Transverse colon (tissue), 4 donors: ENCODE results near the gene TMEM178B. TPM values are rescaled to one million over a fixed set of nuclear protein-coding genes. Genes with fewer than 3 reads are reported as not detected.

Experiments used
- DNase-seq: peaks from one replicate; pipeline ENCODE4 v3.0.0-alpha.2; 2019
- H3K27ac ChIP-seq, 4 donors: fragments of 200-600 bp; sonication (generic); 2 replicates each; pipeline ENCODE4 v1.5.1; 2016 to 2018; ENCODE audit warnings: inconsistent platforms in 4 of 4
- H3K27me3 ChIP-seq: fragments of 200-600 bp; sonication (generic); 2 replicates; pipeline ENCODE4 v1.5.1; 2017; ENCODE audit warnings: inconsistent platforms
- H3K36me3 ChIP-seq, 4 donors: fragments of 200-600 bp; sonication (generic); 2 replicates each; pipeline ENCODE4 v1.5.1; 2017 to 2019; ENCODE audit warnings: inconsistent platforms in 4 of 4
- H3K4me1 ChIP-seq, 4 donors: fragments of 200-600 bp; sonication (generic); 2 replicates each; pipeline ENCODE4 v1.5.1; 2017 to 2020; ENCODE audit warnings: inconsistent platforms in 4 of 4
- H3K4me3 ChIP-seq, 4 donors: fragments of 200-600 bp; sonication (generic); 1 replicate in 1 of 4; 2 replicates in 3 of 4; pipeline versions ENCODE4 v1.5.1 to v1.6.1; 2017 to 2019; ENCODE audit warnings: inconsistent platforms in 4 of 4
- H3K9me3 ChIP-seq, 2 donors: fragments of 200-600 bp; sonication (generic); 2 replicates each; pipeline ENCODE4 v1.5.1; 2017 to 2019; ENCODE audit warnings: inconsistent platforms in 2 of 2
- EP300 ChIP-seq: sonication (generic); formaldehyde crosslinking; IDR thresholded peaks from one replicate; pipeline ENCODE4 v1.6.1; 2017; ENCODE audit warnings: antibody characterized with exemption, low read depth
- POLR2A ChIP-seq: fragments of 450-650 bp; IDR thresholded peaks from one replicate; pipeline ENCODE4 v1.6.1; 2016; ENCODE audit warnings: antibody characterized with exemption, mild to moderate bottlenecking, moderate library complexity
- POLR2AphosphoS5 ChIP-seq, 3 donors: sonication (generic); formaldehyde crosslinking; IDR thresholded peaks; one replicate each; pipeline ENCODE4 v1.6.1; 2016; ENCODE audit warnings: antibody characterized with exemption in 3 of 3
- WGBS, 2 donors: methylation state at CpG; one replicate each; pipeline ENCODE4 v1.1.5; 2018; ENCODE audit warnings: low coverage in 1 of 2; 5-methylcytosine and 5-hydroxymethylcytosine counted together
- in situ Hi-C, 4 donors: fragments of 200-750 bp; cut with MboI; loops; one replicate each; pipeline versions ENCODE4 v1.15.0 to v1.15.1; 2017; ENCODE audit warnings: low sequenced_read_pairs in 3 of 4, low pct_ligation_motif_present in 1 of 4, low pct_unique_long_range_greater_than_20kb in 1 of 4
- intact Hi-C: fragments of 100-400 bp; cut with DNase I; formaldehyde crosslinking; loops from one replicate; pipeline ENCODE4 v1.15.1; 2023; ENCODE audit warnings: low total_unique reads
- total RNA-seq, 4 donors: library from RNA; depleted of rRNA; stranded (reverse); fragments of >200 nt; gene quantifications; one replicate each; pipeline ENCODE4 v1.1.0, GENCODE V29; 2016
- TF ChIP-seq, protein P1 (sequence below), 5 experiments: fragments of 200-600 bp in 3 of 5; fragments of 450-650 bp in 2 of 5; sonication (generic) in 3 of 5; IDR thresholded peaks; 1 replicate in 2 of 5; 2 replicates in 3 of 5; pipeline ENCODE4 v1.5.1; 2016 to 2017; ENCODE audit warnings: antibody characterized with exemption in 5 of 5, inconsistent platforms in 3 of 5, mild to moderate bottlenecking in 2 of 5, moderate library complexity in 1 of 5

Gene TMEM178B
- total RNA-seq, 4 donors from 2014 or later: 0.32 to 0.82 (median 0.39) TPM

DNA sequence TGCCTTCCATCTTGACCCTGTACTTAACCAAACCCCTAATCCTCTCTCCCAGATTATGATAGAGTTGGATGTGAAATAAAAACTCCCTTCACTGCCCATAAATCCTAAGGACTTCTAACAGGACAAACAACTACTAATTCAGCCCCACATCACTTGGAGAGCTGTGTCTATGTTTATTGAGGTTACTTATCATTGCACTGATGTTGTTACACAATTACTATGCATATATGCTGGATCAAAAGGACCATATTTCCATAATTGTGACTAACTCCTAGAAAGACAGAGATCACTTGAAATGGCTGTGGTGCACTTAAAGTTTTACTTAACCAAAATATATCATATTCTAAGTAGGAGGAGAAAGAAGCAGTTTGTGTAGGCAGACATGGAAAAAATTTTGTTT lies 332.5 kb downstream of the TMEM178B start:
- intact Hi-C loops (no loop called here), in situ Hi-C loops (no loop called here)
- TF ChIP-seq POLR2AphosphoS5 (IDR thresholded peaks at IDR 0.05) (no peak), EP300 (no peak), POLR2A (no peak)
- TF ChIP-seq, protein P1, sequence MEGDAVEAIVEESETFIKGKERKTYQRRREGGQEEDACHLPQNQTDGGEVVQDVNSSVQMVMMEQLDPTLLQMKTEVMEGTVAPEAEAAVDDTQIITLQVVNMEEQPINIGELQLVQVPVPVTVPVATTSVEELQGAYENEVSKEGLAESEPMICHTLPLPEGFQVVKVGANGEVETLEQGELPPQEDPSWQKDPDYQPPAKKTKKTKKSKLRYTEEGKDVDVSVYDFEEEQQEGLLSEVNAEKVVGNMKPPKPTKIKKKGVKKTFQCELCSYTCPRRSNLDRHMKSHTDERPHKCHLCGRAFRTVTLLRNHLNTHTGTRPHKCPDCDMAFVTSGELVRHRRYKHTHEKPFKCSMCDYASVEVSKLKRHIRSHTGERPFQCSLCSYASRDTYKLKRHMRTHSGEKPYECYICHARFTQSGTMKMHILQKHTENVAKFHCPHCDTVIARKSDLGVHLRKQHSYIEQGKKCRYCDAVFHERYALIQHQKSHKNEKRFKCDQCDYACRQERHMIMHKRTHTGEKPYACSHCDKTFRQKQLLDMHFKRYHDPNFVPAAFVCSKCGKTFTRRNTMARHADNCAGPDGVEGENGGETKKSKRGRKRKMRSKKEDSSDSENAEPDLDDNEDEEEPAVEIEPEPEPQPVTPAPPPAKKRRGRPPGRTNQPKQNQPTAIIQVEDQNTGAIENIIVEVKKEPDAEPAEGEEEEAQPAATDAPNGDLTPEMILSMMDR (IDR thresholded peaks at IDR 0.05): no peak
- Histone ChIP-seq H3K4me3 (no peak overlapping the region), H3K27me3 (no peaks in the 10 kb centered on the region), H3K9me3 (no peaks in the 10 kb centered on the region), H3K36me3 (no peaks in the 10 kb centered on the region), H3K27ac (no peak overlapping the region), H3K4me1 (no peaks in the 10 kb centered on the region)
- no peak for DNase-seq

DNA sequence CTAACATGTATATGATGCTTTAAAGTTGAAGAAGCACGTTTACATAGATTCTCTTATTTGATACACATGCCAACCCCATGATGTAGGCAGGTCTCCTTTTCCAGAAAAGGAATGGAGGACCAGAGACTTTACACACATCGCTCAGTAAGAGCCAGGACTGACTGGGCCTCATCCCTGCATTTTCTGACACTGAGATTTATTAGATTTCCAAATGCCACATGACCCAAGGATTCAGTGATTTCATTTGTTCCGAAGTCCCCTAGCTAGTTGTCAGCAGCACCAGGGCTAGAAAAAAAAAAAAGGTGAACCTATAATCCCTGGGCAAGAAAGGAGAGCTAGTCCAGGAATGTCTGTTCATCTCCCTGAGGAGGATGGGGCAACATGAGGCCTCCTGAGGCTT lies 334.0 kb downstream of the TMEM178B start:
- H3K27me3 ChIP-seq: no peaks in the 10 kb centered on the region
- no peak overlapping the region for H3K27ac ChIP-seq
- H3K36me3 ChIP-seq: no peaks in the 10 kb centered on the region
- no peak overlapping the region for H3K4me3 ChIP-seq
- in situ Hi-C loops: no loop called here
- H3K4me1 ChIP-seq: no peaks in the 10 kb centered on the region
- 71 to 83% methylated on average over 2 to 3 of the region's 3 CpGs for WGBS, 2 donors
- intact Hi-C loops: no loop called here
- no peaks in the 10 kb centered on the region for H3K9me3 ChIP-seq
- DNase-seq: no peak
- TF ChIP-seq POLR2A (no peak), POLR2AphosphoS5 (IDR thresholded peaks at IDR 0.05) (no peak)
- TF ChIP-seq, protein P1 (IDR thresholded peaks at IDR 0.05): no peak

DNA sequence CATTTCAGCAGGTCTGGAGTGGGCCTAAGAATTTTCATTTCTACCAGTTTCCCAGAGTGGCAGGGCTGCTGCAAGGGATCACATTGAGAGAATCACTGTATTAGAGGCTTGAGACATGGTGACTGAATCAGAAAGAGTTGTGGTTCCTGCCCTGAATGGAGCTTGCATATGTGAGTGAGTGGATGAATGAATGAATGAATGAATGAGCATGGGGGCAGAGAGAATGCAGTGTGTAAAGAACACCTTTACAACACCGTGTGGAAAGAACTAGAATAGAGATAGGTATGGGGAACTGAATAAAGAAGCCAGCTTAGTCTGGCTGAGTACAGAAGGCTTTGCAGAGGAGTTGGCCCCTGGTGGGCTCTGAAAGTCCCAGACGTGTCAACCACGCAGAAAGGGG lies 334.6 kb downstream of the TMEM178B start:
- no peak for TF ChIP-seq EP300
- Histone ChIP-seq H3K4me3 (no peak overlapping the region), H3K27me3 (no peaks in the 10 kb centered on the region), H3K4me1 (no peaks in the 10 kb centered on the region), H3K27ac (no peak overlapping the region), H3K36me3 (no peaks in the 10 kb centered on the region), H3K9me3 (no peaks in the 10 kb centered on the region)
- intact Hi-C loops: no loop called here
- 31 to 47% methylated on average over 2 to 3 of the region's 3 CpGs for WGBS, 2 donors
- no peak for DNase-seq
- in situ Hi-C loops: no loop called here

DNA sequence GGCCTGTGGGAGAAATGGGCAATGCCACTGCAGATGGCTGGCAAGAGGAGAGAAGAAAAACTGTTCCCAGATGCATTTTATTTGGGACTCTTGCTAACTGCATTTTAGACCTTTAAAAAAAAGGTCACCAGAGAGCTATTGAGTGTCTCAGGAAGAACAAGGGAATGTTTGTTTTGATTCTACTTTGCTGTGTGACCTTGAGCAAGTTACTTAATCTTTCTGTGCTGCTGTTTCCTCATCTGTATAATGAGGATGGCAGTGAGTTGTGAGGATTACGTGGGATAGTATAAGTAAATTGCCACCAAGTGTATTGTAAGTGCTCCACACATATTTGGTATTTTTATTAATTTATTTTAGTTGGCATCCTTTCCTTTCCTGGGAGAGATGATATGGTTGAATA lies 335.4 kb downstream of the TMEM178B start:
- in situ Hi-C loops: no loop called here
- TF ChIP-seq EP300 (no peak), POLR2A (no peak), POLR2AphosphoS5 (IDR thresholded peaks at IDR 0.05) (no peak)
- TF ChIP-seq, protein P1 (IDR thresholded peaks at IDR 0.05): no peak
- Histone ChIP-seq H3K27me3 (no peaks in the 10 kb centered on the region), H3K27ac (no peak overlapping the region), H3K4me1 (no peaks in the 10 kb centered on the region), H3K9me3 (no peaks in the 10 kb centered on the region), H3K36me3 (no peaks in the 10 kb centered on the region), H3K4me3 (no peak overlapping the region)
- 50 to 59% methylated on average over 1 of the region's 1 CpG for WGBS, 2 donors
- intact Hi-C loops: no loop called here
- DNase-seq: no peak

DNA sequence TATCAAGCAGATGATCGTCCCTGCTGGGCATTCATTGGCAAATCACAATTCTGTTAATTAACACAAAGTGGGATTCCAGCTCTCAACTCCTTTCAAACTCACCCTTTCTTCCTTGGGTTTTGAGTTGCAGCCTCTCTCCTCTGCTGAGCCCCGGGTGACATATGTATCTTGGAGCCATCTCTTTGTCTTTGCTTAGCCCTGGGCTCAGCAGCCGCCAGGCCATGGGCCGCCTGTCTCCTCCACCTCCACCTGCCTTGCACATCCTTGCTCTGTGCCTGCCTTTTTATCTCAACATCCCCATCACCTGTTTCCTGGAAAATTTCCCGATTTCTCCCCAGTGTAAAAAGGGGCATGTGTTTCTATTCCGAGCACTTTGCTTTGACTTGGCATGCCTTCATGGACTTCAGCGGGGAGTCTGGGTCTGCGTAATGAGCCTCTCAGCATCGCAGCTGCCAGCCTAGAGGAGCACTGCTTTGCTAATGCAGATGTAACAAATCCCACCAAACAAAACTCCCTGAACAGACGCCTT lies 336.0 kb downstream of the TMEM178B start:
- no peak overlapping the region for H3K4me3 ChIP-seq
- no peaks in the 10 kb centered on the region for H3K4me1 ChIP-seq
- H3K27me3 ChIP-seq: no peaks in the 10 kb centered on the region
- in situ Hi-C loops: no loop called here
- no peak overlapping the region for H3K27ac ChIP-seq
- 37 to 47% methylated on average over 3 to 10 of the region's 10 CpGs for WGBS, 2 donors
- TF ChIP-seq EP300: no peak
- TF ChIP-seq, protein P1 (IDR thresholded peaks at IDR 0.05): no peak
- no peak for TF ChIP-seq POLR2A
- TF ChIP-seq POLR2AphosphoS5 (IDR thresholded peaks at IDR 0.05): no peak
- no peaks in the 10 kb centered on the region for H3K9me3 ChIP-seq
- DNase-seq: no peak
- H3K36me3 ChIP-seq: no peaks in the 10 kb centered on the region
- intact Hi-C loops: no loop called here
